ENCODE results near the gene APOLD1.
"Not testable (repeated sequence)": the region's sequence is repeated elsewhere in the genome, so short reads cannot be mapped to it uniquely, and the experiment has no call there.

The APOLD1 gene

DNA sequence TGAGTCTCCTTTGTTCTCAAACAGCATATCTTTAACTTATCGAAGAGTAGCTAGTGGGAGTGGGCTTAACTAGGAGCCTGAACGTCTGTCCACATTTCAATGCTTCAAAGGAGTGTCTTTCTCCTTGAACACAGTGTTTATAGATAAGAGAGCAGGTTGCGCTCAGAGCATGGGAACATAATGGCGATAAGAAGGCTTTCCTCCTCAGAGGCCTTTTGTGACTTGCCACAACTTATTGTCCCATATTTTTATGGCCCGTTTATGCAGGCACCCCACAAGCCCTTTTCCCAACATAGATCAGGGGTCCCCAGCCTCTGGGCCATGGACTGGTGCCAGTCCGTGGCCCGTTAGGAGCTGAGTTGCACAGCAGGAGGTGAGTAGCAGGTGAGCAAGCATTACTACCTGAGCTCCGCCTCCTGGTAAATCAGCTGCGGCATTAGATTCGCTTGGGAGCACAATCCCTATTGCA, 25.1 kb downstream of the APOLD1 start:
- no peak for DNase-seq

DNA sequence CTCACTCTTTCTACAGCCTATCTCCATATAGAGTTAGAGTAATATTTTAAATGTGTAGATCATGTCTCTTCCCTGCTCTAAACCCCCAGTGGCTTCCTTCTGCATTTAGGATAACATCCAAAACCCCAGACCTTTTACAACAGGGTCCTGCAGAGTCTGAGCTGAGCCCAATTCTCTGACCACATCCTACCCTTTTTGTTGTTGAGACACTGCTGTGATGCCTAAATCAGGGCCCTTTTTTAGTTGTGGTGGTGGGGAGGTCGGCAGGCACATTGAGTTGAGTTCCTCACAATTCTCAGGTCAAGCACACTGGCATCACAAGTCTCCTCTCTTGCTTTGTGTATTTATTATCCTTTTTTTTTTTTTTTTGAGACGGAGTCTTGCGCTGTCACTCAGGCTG, 25.9 kb downstream of the APOLD1 start:
- DNase-seq = no peak

DNA sequence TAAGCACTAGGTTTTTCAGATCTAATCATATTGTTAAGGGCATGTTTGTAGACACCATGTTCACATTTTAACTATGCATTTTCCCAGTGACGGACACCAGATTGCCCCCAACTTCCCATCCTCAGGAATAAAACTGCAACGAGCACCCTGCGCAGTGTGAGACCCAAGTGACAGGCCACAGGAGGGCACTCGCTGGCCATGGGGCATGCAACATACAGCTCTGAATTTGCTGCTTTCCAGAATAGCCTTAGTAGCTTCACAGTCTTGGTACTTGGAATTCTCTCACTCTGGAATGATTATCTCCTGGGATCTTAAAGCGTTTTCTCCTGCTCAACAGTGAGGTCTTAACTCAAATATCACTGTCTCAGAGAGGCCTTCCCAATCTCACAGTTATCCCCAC, 26.7 kb downstream of the APOLD1 start:
- DNase-seq = no peak

GRCh38 chr12:12812618-12813119, 27.2 kb downstream of the APOLD1 start:
- DNase-seq = no peak

GRCh38 chr12:12813120-12814101, 28.0 kb downstream of the APOLD1 start, which contains the start of gene DDX47:
DDX47 (plus strand) TSS chr12:12813346; CDS start chr12:12813368, 22 bp downstream.
- peak; percentile 99 for DNase-seq

GRCh38 chr12:12817616-12818015, 32.2 kb downstream of the APOLD1 start:
- no peak for DNase-seq

- DNase-seq = no peak
Observed at GRCh38 chr12:12818701-12819100, 33.2 kb downstream of the APOLD1 start.

GRCh38 chr12:12819221-12819620, 33.8 kb downstream of the APOLD1 start:
- DNase-seq = no peak

DNA sequence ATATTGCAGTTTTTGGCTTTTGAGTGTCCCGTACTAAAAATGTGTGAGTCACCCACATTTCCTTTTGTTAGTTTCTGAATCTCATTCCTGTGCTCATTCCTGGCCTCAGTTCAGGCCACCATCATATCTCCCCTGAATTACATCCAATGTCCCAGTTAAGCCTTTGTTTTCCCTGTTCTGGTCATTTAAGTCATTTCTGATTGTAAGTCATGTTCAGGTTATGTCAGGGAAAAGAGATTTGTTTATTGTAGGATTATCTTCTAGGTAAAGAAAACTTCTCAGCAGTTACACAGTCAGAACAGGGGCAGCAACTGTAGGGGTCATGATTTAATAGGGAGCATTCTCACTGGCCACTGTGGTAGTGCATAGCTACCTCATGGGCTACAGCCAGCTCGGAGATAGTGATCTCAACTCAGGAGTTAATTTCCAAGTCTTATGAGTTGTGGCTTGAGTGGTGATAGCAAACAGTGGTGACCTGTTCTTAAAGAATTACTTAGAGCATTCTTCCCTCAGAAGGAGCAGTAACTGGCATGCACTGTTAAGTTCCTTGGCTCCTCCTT, 34.4 kb downstream of the APOLD1 start:
- no peak for DNase-seq

DNA sequence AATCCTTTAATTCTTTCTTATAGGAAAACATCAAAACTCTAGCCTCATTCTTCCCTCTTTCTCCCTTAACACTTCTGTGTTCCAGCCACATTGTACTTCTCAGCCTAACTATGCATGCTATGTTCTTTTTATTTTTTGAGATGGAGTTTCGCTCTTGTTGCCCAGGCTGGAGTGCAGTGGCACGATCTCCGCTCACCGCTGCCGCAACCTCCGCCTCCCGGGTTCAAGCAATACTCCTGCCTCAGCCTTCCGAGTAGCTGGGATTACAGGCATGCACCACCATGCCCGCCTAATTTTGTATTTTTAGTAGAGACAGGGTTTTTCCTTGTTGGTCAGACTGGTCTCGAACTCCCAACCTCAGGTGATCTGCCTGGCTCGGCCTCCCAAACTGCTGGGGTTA, 34.9 kb downstream of the APOLD1 start:
- not testable (repeated sequence) for DNase-seq

DNA sequence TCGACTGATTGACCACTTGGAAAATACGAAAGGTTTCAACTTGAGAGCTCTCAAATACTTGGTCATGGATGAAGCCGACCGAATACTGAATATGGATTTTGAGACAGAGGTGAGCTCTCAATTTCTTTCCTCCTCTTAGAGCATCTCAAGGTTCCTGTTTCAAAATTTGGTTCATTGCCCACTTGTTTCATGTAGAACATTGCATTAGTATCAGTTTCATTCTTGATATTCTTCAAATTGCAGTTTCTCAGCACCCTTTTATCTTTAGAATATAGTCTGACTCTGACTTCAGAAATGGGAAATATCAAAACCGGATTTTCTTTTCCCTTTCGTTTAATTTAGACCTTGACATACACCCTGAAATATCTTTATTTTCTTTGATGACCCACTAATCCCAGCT, 36.5 kb downstream of the APOLD1 start:
- DNase-seq = no peak

DNA sequence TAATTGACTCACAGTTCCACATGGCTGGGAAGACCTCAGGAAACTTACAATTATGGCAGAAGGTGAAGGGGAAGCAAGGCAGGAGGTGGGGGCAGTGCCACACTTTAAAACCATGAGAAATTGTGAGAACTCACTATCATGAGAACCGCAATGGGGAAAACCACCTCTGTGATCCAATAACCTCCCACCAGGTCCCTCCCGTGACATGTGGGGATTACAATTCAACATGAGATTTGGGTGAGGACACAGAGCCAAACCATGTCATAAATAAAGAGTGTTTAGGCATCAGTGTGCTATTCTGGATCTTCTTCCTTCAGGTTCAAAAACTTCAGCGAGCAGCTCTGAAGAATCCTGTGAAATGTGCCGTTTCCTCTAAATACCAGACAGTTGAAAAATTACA, 37.4 kb downstream of the APOLD1 start:
- no peak for DNase-seq

- no peak for DNase-seq
Observed at GRCh38 chr12:12823300-12823699, 37.8 kb downstream of the APOLD1 start.

DNA sequence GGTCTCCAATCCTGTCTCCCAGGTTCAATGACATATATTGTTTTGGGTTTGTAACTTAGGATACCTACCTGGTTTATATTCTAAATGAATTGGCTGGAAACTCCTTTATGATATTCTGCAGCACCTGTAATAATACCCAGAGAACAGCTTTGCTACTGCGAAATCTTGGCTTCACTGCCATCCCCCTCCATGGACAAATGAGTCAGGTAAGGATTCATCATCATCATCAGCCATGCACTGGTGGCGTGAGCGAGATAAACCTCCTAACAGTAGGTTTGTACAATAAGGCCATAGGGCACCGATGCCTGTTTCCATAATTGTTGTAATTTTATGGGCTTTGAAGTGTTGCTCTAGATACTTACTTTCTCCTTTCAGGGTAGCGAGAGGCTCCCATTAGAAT, 38.4 kb downstream of the APOLD1 start:
- DNase-seq = no peak

DNA sequence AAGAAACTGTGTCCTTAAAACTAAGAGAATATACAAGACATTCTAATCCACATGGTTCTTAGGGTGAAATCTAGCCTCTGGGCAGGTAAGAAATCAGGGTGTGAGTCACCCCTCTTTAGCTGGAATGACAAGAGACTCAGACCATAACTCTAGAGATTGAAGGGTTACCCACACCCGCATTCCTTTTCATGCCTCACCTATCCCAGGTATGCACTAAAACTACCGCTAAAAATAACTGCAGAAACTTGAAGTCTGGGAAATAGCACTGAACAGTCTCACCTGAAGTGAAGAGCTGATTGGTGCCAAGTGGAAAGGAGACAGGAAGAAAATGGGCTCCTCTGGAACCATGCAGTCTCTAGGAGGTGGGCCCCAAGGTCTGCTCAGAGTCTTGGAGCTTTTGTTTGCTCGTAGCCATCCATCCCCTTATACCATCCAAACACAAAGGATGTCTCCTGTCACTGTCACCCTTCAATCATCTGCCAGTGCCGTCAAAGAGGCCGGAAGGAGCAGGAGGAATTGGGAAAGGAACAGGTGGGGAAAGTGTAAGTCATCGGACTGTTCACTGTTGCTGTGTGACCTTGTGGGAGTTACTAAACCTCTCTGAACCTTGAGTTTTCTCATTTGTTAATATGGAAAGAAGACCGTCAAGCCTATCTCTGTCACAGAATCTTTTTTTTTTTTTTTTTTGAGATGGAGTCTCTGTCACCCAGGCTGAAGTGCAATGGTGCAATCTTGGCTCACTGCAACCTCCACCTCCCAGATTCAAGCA, 50.1 kb downstream of the APOLD1 start:
- DNase-seq = no peak

GRCh38 chr12:12836571-12836970, 51.1 kb downstream of the APOLD1 start:
- DNase-seq = no peak

DNA sequence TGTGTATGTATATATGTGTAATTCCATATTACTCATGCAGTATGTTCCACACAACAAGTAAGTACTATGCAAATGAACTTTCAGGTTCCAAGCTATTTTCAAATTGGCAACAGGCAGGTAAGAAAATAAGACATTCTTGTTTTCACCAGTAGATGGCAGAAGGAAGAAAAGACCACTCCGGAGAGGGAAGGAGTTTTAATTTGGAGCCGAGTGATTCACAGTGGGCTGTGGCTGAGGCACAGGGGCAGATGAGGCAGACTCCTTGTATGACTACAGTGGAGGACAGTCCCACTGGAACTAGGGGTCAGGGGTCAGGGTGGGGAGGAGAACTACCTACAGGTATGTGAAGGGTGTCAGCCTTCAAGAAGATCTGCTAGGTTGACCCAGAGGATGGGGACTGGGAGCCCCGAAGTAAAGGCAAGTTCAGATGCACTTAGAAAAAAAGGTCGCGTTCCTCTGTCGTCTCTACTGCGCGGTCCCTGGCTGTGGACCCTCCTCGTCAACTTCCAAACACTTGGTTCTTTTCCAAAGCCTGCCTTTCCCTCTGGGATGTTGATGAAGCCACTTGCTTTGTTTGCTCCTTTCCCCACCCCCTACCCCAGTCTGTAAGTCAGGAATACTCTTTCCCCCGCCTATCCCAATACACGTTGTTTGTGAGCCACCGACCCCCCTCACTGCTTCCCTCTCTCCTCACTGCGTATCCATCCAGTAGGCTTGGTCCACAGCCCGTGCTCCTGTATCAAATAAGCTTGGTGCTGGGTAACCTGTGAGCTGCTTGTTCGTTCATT, 51.8 kb downstream of the APOLD1 start:
- DNase-seq = peak; percentile 68

- DNase-seq = no peak
Observed at GRCh38 chr12:12837813-12838153, 52.3 kb downstream of the APOLD1 start.

GRCh38 chr12:12839003-12839395, 53.5 kb downstream of the APOLD1 start:
- DNase-seq = no peak

DNA sequence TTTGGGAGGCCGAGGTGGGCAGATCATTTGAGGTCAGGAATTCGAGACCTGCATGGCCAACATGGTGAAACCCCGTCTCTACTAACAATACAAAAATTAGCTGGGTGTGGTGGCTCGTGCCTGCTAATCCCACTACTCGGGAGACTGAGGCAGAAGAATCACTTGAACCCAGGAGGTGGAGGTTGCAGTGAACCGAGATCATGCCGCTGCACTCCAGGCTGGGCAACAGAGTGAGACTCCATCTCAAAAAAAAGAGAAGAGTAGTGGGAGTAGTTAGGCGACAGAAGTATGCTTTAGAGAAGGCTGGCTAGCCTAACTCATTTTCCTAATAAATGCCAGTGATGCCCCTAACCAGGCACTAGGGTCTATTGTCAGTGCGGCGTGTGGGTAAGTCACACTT, 54.0 kb downstream of the APOLD1 start:
- not testable (repeated sequence) for DNase-seq

GRCh38 chr12:12839873-12840579, 54.6 kb downstream of the APOLD1 start:
- DNase-seq = no peak

GRCh38 chr12:12840580-12840899, 55.1 kb downstream of the APOLD1 start:
- no peak for DNase-seq
